SK-N-SH (cell line): ENCODE results near the gene KIF11. TPM values are rescaled to one million over a fixed set of nuclear protein-coding genes. Genes with fewer than 3 reads are reported as not detected.

Experiments used
- MAX ChIP-seq: IDR thresholded peaks from 2 replicates; pipeline ENCODE4 v1.4.0; 2012; ENCODE audit warnings: low read depth
- RFX5 ChIP-seq: IDR thresholded peaks from 2 replicates; pipeline ENCODE4 v1.6.1; 2012; ENCODE audit warnings: mild to moderate bottlenecking, improper control_type of control experiment, low read length
- polyA plus RNA-seq, 3 experiments: library from polyadenylated mRNA; depleted of rRNA; stranded (reverse); fragments of >200 nt; gene quantifications; 2 replicates each; pipeline ENCODE4 v1.2.3, GENCODE V29; 2012
- small RNA-seq, 7 experiments: library from RNA; depleted of rRNA; stranded (forward); fragments of <200 nt; gene quantifications; one replicate each; pipeline ENCODE3, GENCODE V24; 2012
- TF ChIP-seq, protein P1 (sequence below): IDR thresholded peaks from 2 replicates; pipeline ENCODE4; 2012

The KIF11 gene
- polyA plus RNA-seq, 1 of the 3 experiments (the other 2 are of a cell fraction): 4.0 TPM

DNA sequence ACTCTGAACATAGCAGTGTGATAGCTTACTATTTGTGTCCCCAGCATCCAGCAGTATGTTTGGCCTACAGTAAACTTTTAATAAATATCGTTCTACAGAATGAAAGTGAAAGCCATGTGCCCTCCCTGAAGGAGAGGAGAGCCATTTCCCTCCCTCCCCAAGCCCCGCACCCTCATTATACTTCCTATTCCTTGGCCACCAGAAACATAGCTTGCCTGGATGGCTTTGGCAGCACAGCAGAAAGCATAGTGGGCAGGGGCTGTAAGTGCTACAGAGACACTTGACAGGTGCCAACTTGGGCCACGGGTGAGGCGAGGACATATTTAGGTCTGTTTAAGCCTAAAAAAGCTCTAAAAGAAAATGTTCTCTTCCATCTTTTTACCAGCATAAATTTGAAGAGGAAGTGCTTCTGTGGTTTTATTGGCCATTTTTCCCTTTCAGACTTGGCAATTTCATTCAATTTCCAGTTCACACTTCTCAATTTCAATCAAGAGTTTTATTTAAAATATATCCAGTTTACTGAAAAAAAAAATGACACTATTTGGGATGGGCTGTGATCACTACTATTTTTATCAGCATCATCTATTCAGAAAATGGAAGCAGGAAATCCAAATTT is 109.5 kb downstream of the KIF11 start (continued):
- TF ChIP-seq, protein P1, sequence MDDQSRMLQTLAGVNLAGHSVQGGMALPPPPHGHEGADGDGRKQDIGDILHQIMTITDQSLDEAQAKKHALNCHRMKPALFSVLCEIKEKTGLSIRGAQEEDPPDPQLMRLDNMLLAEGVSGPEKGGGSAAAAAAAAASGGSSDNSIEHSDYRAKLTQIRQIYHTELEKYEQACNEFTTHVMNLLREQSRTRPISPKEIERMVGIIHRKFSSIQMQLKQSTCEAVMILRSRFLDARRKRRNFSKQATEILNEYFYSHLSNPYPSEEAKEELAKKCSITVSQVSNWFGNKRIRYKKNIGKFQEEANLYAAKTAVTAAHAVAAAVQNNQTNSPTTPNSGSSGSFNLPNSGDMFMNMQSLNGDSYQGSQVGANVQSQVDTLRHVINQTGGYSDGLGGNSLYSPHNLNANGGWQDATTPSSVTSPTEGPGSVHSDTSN: no peak
- no peak for TF ChIP-seq MAX
- TF ChIP-seq RFX5: no peak

Small RNAs within 50 kb of the gene (small RNA-seq; reads per million reads assigned to genes)
- 0 reads per million in 7 experiments for gene RN7SL644P

Other genes with a start within 250 kb of the KIF11 start
- 9.3 and 11.7 TPM in 2 replicates for gene IDE, start 19.0 kb upstream of the KIF11 start, polyA plus RNA-seq (2012; rRNA removed)
- gene HHEX, start 96.8 kb downstream of the KIF11 start, polyA plus RNA-seq (2012; rRNA removed): 0.75 and 1.1 TPM in 2 replicates